ENCODE results near the gene NEIL3. TPM values are rescaled to one million over a fixed set of nuclear protein-coding genes. Genes with fewer than 3 reads are reported as not detected.

NEIL3 gene
- total RNA-seq, 1 experiment from 2014 or later: 6.3 TPM

DNA sequence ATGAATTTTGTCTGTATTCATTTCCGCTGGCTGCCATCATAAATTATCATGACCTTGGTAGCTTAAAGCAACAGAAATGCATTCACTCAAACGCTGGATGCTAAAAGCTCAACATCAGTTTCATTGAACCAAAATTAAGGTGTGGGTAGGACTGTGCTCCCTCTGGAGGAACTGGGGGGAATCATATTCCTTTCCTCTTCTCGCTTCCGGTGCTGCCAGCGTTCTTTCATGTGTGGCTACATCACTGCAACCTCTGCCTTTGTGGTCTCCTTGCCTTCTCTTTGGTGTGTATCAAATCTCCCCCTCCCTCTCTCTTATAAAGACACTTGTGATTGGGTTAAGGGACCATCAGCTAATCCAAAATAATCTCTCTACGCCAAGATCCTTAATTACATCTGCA is 39.5 kb downstream of the NEIL3 start:
- Mint-ChIP-seq H3K27me3 (ENCODE audit: low read depth) (no peaks in the 10 kb centered on the region), H3K4me1 (peaks cover 10% of the 10 kb centered on the region in 2 experiments), H3K4me3 (no peak overlapping the region), H3K27ac (no peak overlapping the region), H3K36me3 (ENCODE audit: insufficient read depth in 1 of 3, low read depth in 3 of 3) (peaks cover 17 to 26% (median 21%) of the 10 kb centered on the region in 3 experiments), H3K9me3 (no peaks in the 10 kb centered on the region; a peak in 1 of 5 replicates)
- no peaks in the 10 kb centered on the region; the same call in 1 of the 2 replicates for H3K4me1 ChIP-seq (ENCODE audit: insufficient read depth, low read length)
- no peak overlapping the region for H4K5ac ChIP-seq (ENCODE audit: insufficient read length, low read depth, low read length)
- no peak overlapping the region for H3K27ac ChIP-seq (ENCODE audit: insufficient read length, low read depth, low read length)
- H3K9me3 ChIP-seq (ENCODE audit: control insufficient read depth, low read depth, low read length): no peaks in the 10 kb centered on the region
- H2BK120ac ChIP-seq (ENCODE audit: low read depth, low read length, poor library complexity, severe bottlenecking): no peak overlapping the region
- no peaks in the 10 kb centered on the region for H4K20me1 ChIP-seq (ENCODE audit: control insufficient read depth, insufficient read depth, insufficient read length)
- DNase-seq: no peak
- H3K23me2 ChIP-seq (ENCODE audit: insufficient read length, low read depth, low read length, poor library complexity, severe bottlenecking): no peaks in the 10 kb centered on the region
- no peak overlapping the region for H2BK20ac ChIP-seq (ENCODE audit: low read depth, low read length, poor library complexity, severe bottlenecking)
- H3K4me2 ChIP-seq (ENCODE audit: insufficient read depth, insufficient read length, low read length): no peak overlapping the region
- H2BK15ac ChIP-seq (ENCODE audit: low read depth, low read length): no peak overlapping the region
- no peak overlapping the region for H3T11ph ChIP-seq (ENCODE audit: low read length)
- no peak overlapping the region for H3K23ac ChIP-seq (ENCODE audit: insufficient read length, low read depth, low read length)
- H3K79me2 ChIP-seq (ENCODE audit: insufficient read depth, low read length): no peaks in the 10 kb centered on the region
- no peak overlapping the region for H3K18ac ChIP-seq (ENCODE audit: insufficient read length, low read depth, low read length)
- no peak overlapping the region for H2AFZ ChIP-seq (ENCODE audit: low read length)
- no peak overlapping the region for H2AK5ac ChIP-seq (ENCODE audit: insufficient read length, low read length)
- H2BK12ac ChIP-seq (ENCODE audit: insufficient read length, low read depth, low read length): no peak overlapping the region
- H3K56ac ChIP-seq (ENCODE audit: insufficient read length, low read depth, low read length): no peak overlapping the region
- no peak overlapping the region for H3K14ac ChIP-seq (ENCODE audit: insufficient read depth, low read length)
- H3K4ac ChIP-seq (ENCODE audit: low read depth, low read length): no peak overlapping the region
- H3K9ac ChIP-seq (ENCODE audit: extremely low read depth, insufficient read length, low read length): no peak overlapping the region
- H3K79me1 ChIP-seq (ENCODE audit: insufficient read depth, low read depth, low read length, poor library complexity, severe bottlenecking): no peaks in the 10 kb centered on the region
- TF ChIP-seq, protein P1, sequence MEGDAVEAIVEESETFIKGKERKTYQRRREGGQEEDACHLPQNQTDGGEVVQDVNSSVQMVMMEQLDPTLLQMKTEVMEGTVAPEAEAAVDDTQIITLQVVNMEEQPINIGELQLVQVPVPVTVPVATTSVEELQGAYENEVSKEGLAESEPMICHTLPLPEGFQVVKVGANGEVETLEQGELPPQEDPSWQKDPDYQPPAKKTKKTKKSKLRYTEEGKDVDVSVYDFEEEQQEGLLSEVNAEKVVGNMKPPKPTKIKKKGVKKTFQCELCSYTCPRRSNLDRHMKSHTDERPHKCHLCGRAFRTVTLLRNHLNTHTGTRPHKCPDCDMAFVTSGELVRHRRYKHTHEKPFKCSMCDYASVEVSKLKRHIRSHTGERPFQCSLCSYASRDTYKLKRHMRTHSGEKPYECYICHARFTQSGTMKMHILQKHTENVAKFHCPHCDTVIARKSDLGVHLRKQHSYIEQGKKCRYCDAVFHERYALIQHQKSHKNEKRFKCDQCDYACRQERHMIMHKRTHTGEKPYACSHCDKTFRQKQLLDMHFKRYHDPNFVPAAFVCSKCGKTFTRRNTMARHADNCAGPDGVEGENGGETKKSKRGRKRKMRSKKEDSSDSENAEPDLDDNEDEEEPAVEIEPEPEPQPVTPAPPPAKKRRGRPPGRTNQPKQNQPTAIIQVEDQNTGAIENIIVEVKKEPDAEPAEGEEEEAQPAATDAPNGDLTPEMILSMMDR (conservative IDR thresholded peaks at IDR 0.05): peak; percentile 37; the same call in 2 of the 3 replicates
- H4K91ac ChIP-seq (ENCODE audit: insufficient read length, low read depth, low read length): no peak overlapping the region
- no peaks in the 10 kb centered on the region for H3K27me3 ChIP-seq (ENCODE audit: insufficient read depth, low read length)
- H2BK5ac ChIP-seq (ENCODE audit: insufficient read length, low read length): no peak overlapping the region
- no CpG with 5 or more reads among the region's 6 CpGs for WGBS (ENCODE audit: extremely low coverage, insufficient read length, low lambda C conversion rate)
- H4K8ac ChIP-seq (replicated peaks; ENCODE audit: insufficient read length, low read depth, low read length): no peak overlapping the region

All from H9 (cell line).